Activated T-cell treated with anti-CD3 and anti-CD28 coated beads for 1 hour (primary cell): Measurements from ENCODE around the gene BMP7.
"Not testable (repeated sequence)": the region's sequence is repeated elsewhere in the genome, so short reads cannot be mapped to it uniquely, and the experiment has no call there.

Experiments
- DNase-seq: peaks from one replicate; pipeline ENCODE4 v3.0.0-alpha.2; 2020; ENCODE audit warnings: low read depth

Gene BMP7

GRCh38 chr20:57287901-57288300 lies 21.5 kb upstream of the BMP7 start:
- no peak for DNase-seq

- DNase-seq = no peak
These were observed 20.8 kb upstream of the BMP7 start for GRCh38 chr20:57287007-57287880.

GRCh38 chr20:57283860-57284259 lies 17.4 kb upstream of the BMP7 start:
- DNase-seq = no peak

- DNase-seq = no peak
These were observed 16.4 kb upstream of the BMP7 start for GRCh38 chr20:57282670-57283361.

GRCh38 chr20:57281900-57282299 lies 15.5 kb upstream of the BMP7 start:
- DNase-seq = no peak

GRCh38 chr20:57280221-57280620 lies 13.8 kb upstream of the BMP7 start:
- DNase-seq = no peak

GRCh38 chr20:57279548-57279947 lies 13.1 kb upstream of the BMP7 start:
- not testable (repeated sequence) for DNase-seq

- DNase-seq = no peak
These were observed 12.0 kb upstream of the BMP7 start for GRCh38 chr20:57278457-57278856.

GRCh38 chr20:57277398-57278105 lies 11.1 kb upstream of the BMP7 start:
- DNase-seq = no peak

GRCh38 chr20:57276221-57276620 lies 9.8 kb upstream of the BMP7 start:
- no peak for DNase-seq

GRCh38 chr20:57275813-57276212 lies 9.4 kb upstream of the BMP7 start:
- no peak for DNase-seq

- DNase-seq = no peak
These were observed 8.9 kb upstream of the BMP7 start for GRCh38 chr20:57275334-57275733.

- DNase-seq = no peak
These were observed 8.4 kb upstream of the BMP7 start for GRCh38 chr20:57274846-57275245.

GRCh38 chr20:57274299-57274698 lies 7.9 kb upstream of the BMP7 start:
- DNase-seq = no peak

GRCh38 chr20:57272883-57273535 lies 6.6 kb upstream of the BMP7 start:
- no peak for DNase-seq

GRCh38 chr20:57270204-57270984 lies 4.0 kb upstream of the BMP7 start:
- no peak for DNase-seq

GRCh38 chr20:57269148-57269984 lies 2.9 kb upstream of the BMP7 start:
- DNase-seq = no peak

- no peak for DNase-seq
These were observed 2.1 kb upstream of the BMP7 start for GRCh38 chr20:57268399-57269076.

GRCh38 chr20:57267158-57267821 lies 849 bp upstream of the BMP7 start:
- no peak for DNase-seq

- DNase-seq = no peak
These were observed 497 bp downstream of the BMP7 start for GRCh38 chr20:57265997-57266290.
